ENCODE results near the gene LIPM. TPM values are rescaled to one million over a fixed set of nuclear protein-coding genes. Genes with fewer than 3 reads are reported as not detected.

LIPM gene
- total RNA-seq, 4 donors from 2014 or later = not detected

DNA sequence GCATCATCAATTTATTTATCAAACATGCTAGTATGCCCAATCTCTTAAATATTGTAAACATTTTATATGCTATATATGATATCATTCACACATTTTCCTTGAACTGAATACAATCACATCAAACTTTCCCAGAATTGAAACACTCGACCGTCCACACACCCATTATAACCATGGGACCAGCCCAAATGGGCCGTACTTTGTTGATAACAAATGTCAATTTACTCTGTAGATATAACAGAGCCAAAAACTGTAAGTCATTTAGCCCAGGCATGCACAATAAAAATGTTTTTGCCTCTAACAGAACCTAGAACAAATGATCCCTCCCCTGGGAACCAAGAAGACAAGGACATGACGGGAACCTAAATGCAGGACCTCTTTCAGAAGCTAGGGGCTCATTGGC lies 49.8 kb downstream of the LIPM start:
- H3K36me3 ChIP-seq = no peaks in the 10 kb centered on the region
- no peaks in the 10 kb centered on the region for H3K27me3 ChIP-seq
- H3K9me3 ChIP-seq = no peaks in the 10 kb centered on the region
- intact Hi-C loops (cut with DNase I) = no loop called here
- no peak overlapping the region for H3K27ac ChIP-seq (replicated peaks in 1 of 4)
- no peak overlapping the region for H3K4me3 ChIP-seq
- DNase-seq (ENCODE audit: extremely low spot score) = no peak
- peaks cover 0 to 7% (median 2%) of the 10 kb centered on the region in 4 donors for H3K4me1 ChIP-seq
- WGBS = 91% methylated on average over 4 of the region's 4 CpGs
- no peak for TF ChIP-seq POLR2AphosphoS5 (IDR thresholded peaks at IDR 0.05)
- TF ChIP-seq, protein P1, sequence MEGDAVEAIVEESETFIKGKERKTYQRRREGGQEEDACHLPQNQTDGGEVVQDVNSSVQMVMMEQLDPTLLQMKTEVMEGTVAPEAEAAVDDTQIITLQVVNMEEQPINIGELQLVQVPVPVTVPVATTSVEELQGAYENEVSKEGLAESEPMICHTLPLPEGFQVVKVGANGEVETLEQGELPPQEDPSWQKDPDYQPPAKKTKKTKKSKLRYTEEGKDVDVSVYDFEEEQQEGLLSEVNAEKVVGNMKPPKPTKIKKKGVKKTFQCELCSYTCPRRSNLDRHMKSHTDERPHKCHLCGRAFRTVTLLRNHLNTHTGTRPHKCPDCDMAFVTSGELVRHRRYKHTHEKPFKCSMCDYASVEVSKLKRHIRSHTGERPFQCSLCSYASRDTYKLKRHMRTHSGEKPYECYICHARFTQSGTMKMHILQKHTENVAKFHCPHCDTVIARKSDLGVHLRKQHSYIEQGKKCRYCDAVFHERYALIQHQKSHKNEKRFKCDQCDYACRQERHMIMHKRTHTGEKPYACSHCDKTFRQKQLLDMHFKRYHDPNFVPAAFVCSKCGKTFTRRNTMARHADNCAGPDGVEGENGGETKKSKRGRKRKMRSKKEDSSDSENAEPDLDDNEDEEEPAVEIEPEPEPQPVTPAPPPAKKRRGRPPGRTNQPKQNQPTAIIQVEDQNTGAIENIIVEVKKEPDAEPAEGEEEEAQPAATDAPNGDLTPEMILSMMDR (IDR thresholded peaks at IDR 0.05) = no peak

DNA sequence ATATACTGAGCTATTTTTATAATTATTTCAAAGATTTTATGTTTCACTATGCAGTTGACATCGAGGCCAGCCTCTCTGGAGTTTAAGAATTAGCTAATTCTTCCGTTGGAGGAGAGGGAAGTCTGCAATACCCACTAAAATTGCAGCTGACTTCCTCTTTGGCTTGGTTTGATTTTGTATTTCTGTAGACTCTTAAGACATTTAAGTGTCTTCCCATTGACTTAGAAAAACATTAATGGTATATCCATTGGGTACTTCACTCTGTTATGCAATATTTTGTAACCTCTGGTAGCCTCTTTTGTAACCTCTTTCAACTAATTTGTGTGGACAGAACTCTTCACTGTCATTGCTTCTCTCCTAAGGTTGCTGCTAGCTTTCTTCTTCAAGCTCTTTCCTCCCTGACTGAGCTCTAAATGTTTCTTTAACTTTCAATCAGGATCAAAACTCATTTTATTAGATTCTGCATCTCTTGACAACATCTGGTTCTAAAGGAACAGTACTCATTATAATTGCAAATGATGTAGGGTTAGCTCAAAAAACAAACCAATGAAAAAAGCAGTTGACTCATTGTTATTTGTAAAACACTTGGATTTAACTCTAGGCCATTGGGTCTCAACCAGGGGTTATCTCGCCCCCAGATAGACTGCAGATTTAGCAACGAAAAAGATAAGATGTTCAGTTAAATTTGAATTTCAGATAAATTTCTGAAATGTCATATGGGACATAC lies 50.8 kb downstream of the LIPM start:
- intact Hi-C loops (cut with DNase I) = no loop called here
- Histone ChIP-seq H3K27me3 (no peaks in the 10 kb centered on the region), H3K4me3 (no peak overlapping the region), H3K27ac (replicated peaks in 1 of 4) (no peak overlapping the region), H3K9me3 (no peaks in the 10 kb centered on the region), H3K36me3 (no peaks in the 10 kb centered on the region), H3K4me1 (peaks cover 0 to 7% (median 2%) of the 10 kb centered on the region in 4 donors)
- TF ChIP-seq POLR2A (IDR thresholded peaks at IDR 0.05; ENCODE audit: low read depth) = no peak
- no peak for TF ChIP-seq POLR2AphosphoS5 (IDR thresholded peaks at IDR 0.05)
- TF ChIP-seq, protein P1 (IDR thresholded peaks at IDR 0.05) = no peak
- TF ChIP-seq EP300 (IDR thresholded peaks at IDR 0.05) = no peak
- 77% methylated on average over 4 of the region's 4 CpGs for WGBS
- no peak for DNase-seq (ENCODE audit: extremely low spot score)

DNA sequence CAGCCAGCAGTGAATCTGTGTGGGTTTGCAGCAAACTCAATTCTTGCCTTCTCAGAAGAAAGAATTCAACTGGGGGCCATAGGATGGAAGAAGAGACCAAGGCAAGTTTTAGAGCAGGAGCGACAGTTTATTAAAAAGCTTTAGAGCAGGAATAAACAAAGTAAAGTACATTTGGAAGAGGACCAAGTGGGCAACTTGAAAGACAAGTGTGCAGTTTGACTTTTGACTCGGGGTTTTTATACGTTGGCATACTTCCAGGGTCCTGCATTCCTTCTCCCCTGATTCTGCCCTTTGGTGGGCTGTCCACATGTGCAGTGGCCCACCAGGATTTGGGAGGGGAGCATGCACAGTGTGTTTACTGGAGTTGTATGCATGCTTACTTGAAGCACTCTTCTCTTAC lies 52.2 kb downstream of the LIPM start:
- intact Hi-C loops (cut with DNase I) = no loop called here
- TF ChIP-seq, protein P1 (IDR thresholded peaks at IDR 0.05) = no peak
- no peak for TF ChIP-seq POLR2AphosphoS5 (IDR thresholded peaks at IDR 0.05)
- TF ChIP-seq POLR2A (IDR thresholded peaks at IDR 0.05; ENCODE audit: low read depth) = no peak
- no peak for TF ChIP-seq EP300 (IDR thresholded peaks at IDR 0.05)
- H3K4me1 ChIP-seq = peaks cover 0 to 7% (median 4%) of the 10 kb centered on the region in 4 donors
- H3K4me3 ChIP-seq = no peak overlapping the region
- no peaks in the 10 kb centered on the region for H3K36me3 ChIP-seq
- no peaks in the 10 kb centered on the region for H3K27me3 ChIP-seq
- WGBS = 57% methylated on average over 3 of the region's 3 CpGs
- no peak for DNase-seq (ENCODE audit: extremely low spot score)
- no peaks in the 10 kb centered on the region for H3K9me3 ChIP-seq
- no peak overlapping the region for H3K27ac ChIP-seq (replicated peaks in 1 of 4)

DNA sequence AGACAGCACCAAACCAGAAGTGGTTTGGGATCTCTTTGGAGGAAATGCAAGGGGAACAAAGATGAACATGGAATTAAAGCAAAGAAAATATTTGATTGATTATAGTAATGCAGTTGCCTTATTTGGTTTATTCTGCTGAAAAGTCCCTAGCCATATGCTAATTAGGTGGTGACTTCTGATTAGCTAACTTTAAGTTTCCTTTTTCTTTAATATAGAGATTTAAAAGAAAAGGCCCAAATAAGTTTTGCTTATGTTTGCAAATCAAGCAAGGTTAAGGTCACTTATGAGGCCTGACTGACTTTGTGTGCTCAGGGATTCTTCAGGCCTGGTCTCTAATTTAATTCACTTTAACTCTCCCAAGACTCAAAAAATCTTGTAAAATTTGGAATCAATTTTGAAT lies 55.3 kb downstream of the LIPM start:
- H3K27me3 ChIP-seq = no peaks in the 10 kb centered on the region
- peaks cover 0 to 7% (median 4%) of the 10 kb centered on the region in 4 donors for H3K4me1 ChIP-seq
- H3K9me3 ChIP-seq = no peaks in the 10 kb centered on the region
- no peak for DNase-seq (ENCODE audit: extremely low spot score)
- H3K27ac ChIP-seq (replicated peaks in 1 of 4) = no peak overlapping the region
- H3K4me3 ChIP-seq = no peak overlapping the region
- TF ChIP-seq EP300 (IDR thresholded peaks at IDR 0.05) (no peak), POLR2A (IDR thresholded peaks at IDR 0.05; ENCODE audit: low read depth) (no peak), POLR2AphosphoS5 (IDR thresholded peaks at IDR 0.05) (no peak)
- TF ChIP-seq, protein P1 (IDR thresholded peaks at IDR 0.05) = no peak
- no peaks in the 10 kb centered on the region for H3K36me3 ChIP-seq
- intact Hi-C loops (cut with DNase I) = no loop called here

DNA sequence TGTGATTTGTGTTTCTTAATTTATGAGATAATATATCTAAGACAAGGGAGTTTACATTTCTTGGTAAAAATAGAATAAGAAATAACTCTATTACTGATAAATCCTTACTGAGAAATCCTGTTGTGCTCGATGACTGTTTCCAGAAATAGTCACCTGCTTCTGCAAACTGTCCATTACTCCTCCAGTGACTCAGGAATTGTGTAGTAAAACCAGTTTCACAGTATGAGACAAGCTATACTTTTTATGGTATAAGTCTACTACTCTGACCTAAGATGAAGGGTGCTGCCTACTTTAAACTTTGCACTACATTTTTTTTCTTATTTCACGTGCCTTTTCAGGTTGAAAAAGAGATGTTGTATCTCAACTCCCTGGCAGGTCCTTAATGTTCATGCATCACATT lies 56.0 kb downstream of the LIPM start:
- H3K27me3 ChIP-seq = no peaks in the 10 kb centered on the region
- H3K4me3 ChIP-seq = no peak overlapping the region
- H3K9me3 ChIP-seq = no peaks in the 10 kb centered on the region
- H3K27ac ChIP-seq (replicated peaks in 1 of 4) = no peak overlapping the region
- 42% methylated on average over 2 of the region's 2 CpGs for WGBS
- no peak for TF ChIP-seq POLR2AphosphoS5 (IDR thresholded peaks at IDR 0.05)
- TF ChIP-seq EP300 (IDR thresholded peaks at IDR 0.05) = no peak
- TF ChIP-seq, protein P1 (IDR thresholded peaks at IDR 0.05) = no peak
- TF ChIP-seq POLR2A (IDR thresholded peaks at IDR 0.05; ENCODE audit: low read depth) = no peak
- intact Hi-C loops (cut with DNase I) = no loop called here
- no peaks in the 10 kb centered on the region for H3K36me3 ChIP-seq
- peaks cover 0 to 7% (median 4%) of the 10 kb centered on the region in 4 donors for H3K4me1 ChIP-seq
- no peak for DNase-seq (ENCODE audit: extremely low spot score)
